Activated CD8-positive, alpha-beta memory T cell treated with anti-CD3 and anti-CD28 coated beads for 4 hours (primary cell): Measurements from ENCODE around the gene NOP10.
A peak's percentile ranks its signal among the peaks of the same experiment; 100 is the strongest.
"Not testable (repeated sequence)": the region's sequence is repeated elsewhere in the genome, so short reads cannot be mapped to it uniquely, and the experiment has no call there.

Experiments used
- DNase-seq, 2 donors: peaks; one replicate each; pipeline ENCODE4 v3.0.0-alpha.2; 2020; ENCODE audit warnings: low read depth in 2 of 2

The NOP10 gene

GRCh38 chr15:34358948-34359347 lies 16.0 kb upstream of the NOP10 start:
- no peak for DNase-seq

- no peak for DNase-seq
These were observed 15.4 kb upstream of the NOP10 start for GRCh38 chr15:34358367-34358766.

GRCh38 chr15:34357653-34358052 lies 14.7 kb upstream of the NOP10 start:
- no peak for DNase-seq

- no peak for DNase-seq
These were observed 12.3 kb upstream of the NOP10 start for GRCh38 chr15:34355241-34355640.

- no peak for DNase-seq
These were observed 11.3 kb upstream of the NOP10 start for GRCh38 chr15:34354286-34354685.

GRCh38 chr15:34353627-34354026 lies 10.7 kb upstream of the NOP10 start:
- DNase-seq, result no peak

- not testable (repeated sequence) for DNase-seq
These were observed 10.1 kb upstream of the NOP10 start for GRCh38 chr15:34352996-34353395.

- no peak for DNase-seq
These were observed 6.8 kb upstream of the NOP10 start for GRCh38 chr15:34349769-34350168.

- no peak for DNase-seq
These were observed 5.9 kb upstream of the NOP10 start for GRCh38 chr15:34348735-34349300.

GRCh38 chr15:34347951-34348638 lies 5.2 kb upstream of the NOP10 start:
- no peak for DNase-seq

GRCh38 chr15:34342213-34342736 lies 661 bp downstream of the NOP10 start:
- DNase-seq, result not testable (repeated sequence)

- no peak for DNase-seq
These were observed 1.3 kb downstream of the NOP10 start for GRCh38 chr15:34341381-34342212.

- no peak for DNase-seq
These were observed 3.0 kb downstream of the NOP10 start for GRCh38 chr15:34339946-34340345.

- DNase-seq, result no peak
These were observed 4.6 kb downstream of the NOP10 start for GRCh38 chr15:34338347-34338746.

- DNase-seq, result peak; percentile 77 to 82
These were observed 5.2 kb downstream of the NOP10 start, which contains the start of gene SLC12A6 for GRCh38 chr15:34337557-34338306. TSS of gene SLC12A6 (minus strand) at chr15:34337781. CDS start at chr15:34336680, 1,101 bp downstream.

- DNase-seq, result no peak
These were observed 5.9 kb downstream of the NOP10 start for GRCh38 chr15:34336991-34337556.

- no peak for DNase-seq
These were observed 6.5 kb downstream of the NOP10 start for GRCh38 chr15:34336231-34336990.

GRCh38 chr15:34335176-34336032 lies 7.5 kb downstream of the NOP10 start:
- DNase-seq, result no peak

- DNase-seq, result no peak
These were observed 8.3 kb downstream of the NOP10 start for GRCh38 chr15:34334672-34335071.
